GM19324 (cell line): ENCODE measurements around the gene AREL1.

Experiments
- ATAC-seq: cut with Tn5 transposase; IDR thresholded peaks from one replicate; pipeline ENCODE4 v1.9.1; 2021; ENCODE audit warnings: mild to moderate bottlenecking, moderate library complexity; ENCODE audit not compliant: unreplicated experiment, low FRiP score

Gene AREL1

GRCh38 chr14:74698465-74698864 lies 14.4 kb downstream of the AREL1 start:
- ATAC-seq, result no peak

GRCh38 chr14:74697976-74698375 lies 14.9 kb downstream of the AREL1 start:
- no peak for ATAC-seq

- ATAC-seq, result no peak
Measured at GRCh38 chr14:74697543-74697942, 15.3 kb downstream of the AREL1 start.

- no peak for ATAC-seq
Measured at GRCh38 chr14:74697011-74697410, 15.9 kb downstream of the AREL1 start.

- ATAC-seq, result no peak
Measured at GRCh38 chr14:74695406-74695805, 17.5 kb downstream of the AREL1 start.

- no peak for ATAC-seq
Measured at GRCh38 chr14:74693191-74693590, 19.7 kb downstream of the AREL1 start.

GRCh38 chr14:74691456-74691855 lies 21.4 kb downstream of the AREL1 start:
- ATAC-seq, result no peak

GRCh38 chr14:74685921-74686678 lies 26.8 kb downstream of the AREL1 start:
- no peak for ATAC-seq

- no peak for ATAC-seq
Measured at GRCh38 chr14:74685056-74685455, 27.8 kb downstream of the AREL1 start.

- no peak for ATAC-seq
Measured at GRCh38 chr14:74684434-74684833, 28.4 kb downstream of the AREL1 start.

GRCh38 chr14:74683406-74683805 lies 29.5 kb downstream of the AREL1 start:
- ATAC-seq, result no peak

- no peak for ATAC-seq
Measured at GRCh38 chr14:74682169-74682952, 30.5 kb downstream of the AREL1 start.

- no peak for ATAC-seq
Measured at GRCh38 chr14:74675219-74675618, 37.7 kb downstream of the AREL1 start.

GRCh38 chr14:74673768-74674167 lies 39.1 kb downstream of the AREL1 start:
- no peak for ATAC-seq

- no peak for ATAC-seq
Measured at GRCh38 chr14:74671789-74672188, 41.1 kb downstream of the AREL1 start.

GRCh38 chr14:74670726-74671411 lies 42.0 kb downstream of the AREL1 start:
- ATAC-seq, result no peak

GRCh38 chr14:74669846-74670245 lies 43.0 kb downstream of the AREL1 start:
- no peak for ATAC-seq

- no peak for ATAC-seq
Measured at GRCh38 chr14:74669256-74669655, 43.6 kb downstream of the AREL1 start.

GRCh38 chr14:74667758-74668157 lies 45.1 kb downstream of the AREL1 start:
- ATAC-seq, result no peak

GRCh38 chr14:74664717-74665116 lies 48.2 kb downstream of the AREL1 start:
- no peak for ATAC-seq

GRCh38 chr14:74663884-74664283 lies 49.0 kb downstream of the AREL1 start:
- ATAC-seq, result no peak
